Astrocyte (in vitro differentiated cells and primary cell): ENCODE data around the gene SLC18A2.

Source experiments
- EZH2 ChIP-seq: IDR thresholded peaks from 2 replicates; pipeline ENCODE4 v1.6.1; 2012; ENCODE audit warnings: mild to moderate bottlenecking, low read length, inconsistent platforms; ENCODE audit not compliant: insufficient read depth
- TF ChIP-seq, protein P1 (sequence below): IDR thresholded peaks from 2 replicates; pipeline ENCODE4 v1.5.1; 2011; ENCODE audit warnings: low read depth, mild to moderate bottlenecking, inconsistent platforms, low read length, moderate library complexity; ENCODE audit not compliant: insufficient read depth

DNA sequence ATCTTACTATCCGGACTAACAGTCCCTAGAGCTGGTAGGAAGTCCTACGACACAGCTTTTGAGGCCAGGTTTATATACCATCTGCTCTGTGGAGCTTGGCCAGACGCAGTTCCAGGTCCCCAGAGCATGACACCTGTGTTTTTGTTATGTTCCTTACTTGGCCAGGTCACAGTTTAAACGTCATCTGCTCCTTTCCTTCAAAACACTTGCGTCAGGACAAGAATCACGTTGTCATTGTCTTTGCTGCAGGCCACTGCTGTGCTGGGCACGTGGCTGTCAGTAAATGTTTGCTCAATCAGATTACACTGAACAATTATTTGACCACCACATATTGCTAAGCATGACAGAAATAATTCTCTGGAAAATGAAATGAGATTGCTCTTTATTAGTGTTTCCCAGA is 23.9 kb downstream of the SLC18A2 start:
- TF ChIP-seq, protein P1, sequence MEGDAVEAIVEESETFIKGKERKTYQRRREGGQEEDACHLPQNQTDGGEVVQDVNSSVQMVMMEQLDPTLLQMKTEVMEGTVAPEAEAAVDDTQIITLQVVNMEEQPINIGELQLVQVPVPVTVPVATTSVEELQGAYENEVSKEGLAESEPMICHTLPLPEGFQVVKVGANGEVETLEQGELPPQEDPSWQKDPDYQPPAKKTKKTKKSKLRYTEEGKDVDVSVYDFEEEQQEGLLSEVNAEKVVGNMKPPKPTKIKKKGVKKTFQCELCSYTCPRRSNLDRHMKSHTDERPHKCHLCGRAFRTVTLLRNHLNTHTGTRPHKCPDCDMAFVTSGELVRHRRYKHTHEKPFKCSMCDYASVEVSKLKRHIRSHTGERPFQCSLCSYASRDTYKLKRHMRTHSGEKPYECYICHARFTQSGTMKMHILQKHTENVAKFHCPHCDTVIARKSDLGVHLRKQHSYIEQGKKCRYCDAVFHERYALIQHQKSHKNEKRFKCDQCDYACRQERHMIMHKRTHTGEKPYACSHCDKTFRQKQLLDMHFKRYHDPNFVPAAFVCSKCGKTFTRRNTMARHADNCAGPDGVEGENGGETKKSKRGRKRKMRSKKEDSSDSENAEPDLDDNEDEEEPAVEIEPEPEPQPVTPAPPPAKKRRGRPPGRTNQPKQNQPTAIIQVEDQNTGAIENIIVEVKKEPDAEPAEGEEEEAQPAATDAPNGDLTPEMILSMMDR: no peak
- no peak for TF ChIP-seq EZH2
